Measurements from ENCODE around the gene NRDC.

The NRDC gene, protein sequence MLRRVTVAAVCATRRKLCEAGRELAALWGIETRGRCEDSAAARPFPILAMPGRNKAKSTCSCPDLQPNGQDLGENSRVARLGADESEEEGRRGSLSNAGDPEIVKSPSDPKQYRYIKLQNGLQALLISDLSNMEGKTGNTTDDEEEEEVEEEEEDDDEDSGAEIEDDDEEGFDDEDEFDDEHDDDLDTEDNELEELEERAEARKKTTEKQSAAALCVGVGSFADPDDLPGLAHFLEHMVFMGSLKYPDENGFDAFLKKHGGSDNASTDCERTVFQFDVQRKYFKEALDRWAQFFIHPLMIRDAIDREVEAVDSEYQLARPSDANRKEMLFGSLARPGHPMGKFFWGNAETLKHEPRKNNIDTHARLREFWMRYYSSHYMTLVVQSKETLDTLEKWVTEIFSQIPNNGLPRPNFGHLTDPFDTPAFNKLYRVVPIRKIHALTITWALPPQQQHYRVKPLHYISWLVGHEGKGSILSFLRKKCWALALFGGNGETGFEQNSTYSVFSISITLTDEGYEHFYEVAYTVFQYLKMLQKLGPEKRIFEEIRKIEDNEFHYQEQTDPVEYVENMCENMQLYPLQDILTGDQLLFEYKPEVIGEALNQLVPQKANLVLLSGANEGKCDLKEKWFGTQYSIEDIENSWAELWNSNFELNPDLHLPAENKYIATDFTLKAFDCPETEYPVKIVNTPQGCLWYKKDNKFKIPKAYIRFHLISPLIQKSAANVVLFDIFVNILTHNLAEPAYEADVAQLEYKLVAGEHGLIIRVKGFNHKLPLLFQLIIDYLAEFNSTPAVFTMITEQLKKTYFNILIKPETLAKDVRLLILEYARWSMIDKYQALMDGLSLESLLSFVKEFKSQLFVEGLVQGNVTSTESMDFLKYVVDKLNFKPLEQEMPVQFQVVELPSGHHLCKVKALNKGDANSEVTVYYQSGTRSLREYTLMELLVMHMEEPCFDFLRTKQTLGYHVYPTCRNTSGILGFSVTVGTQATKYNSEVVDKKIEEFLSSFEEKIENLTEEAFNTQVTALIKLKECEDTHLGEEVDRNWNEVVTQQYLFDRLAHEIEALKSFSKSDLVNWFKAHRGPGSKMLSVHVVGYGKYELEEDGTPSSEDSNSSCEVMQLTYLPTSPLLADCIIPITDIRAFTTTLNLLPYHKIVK

DNA sequence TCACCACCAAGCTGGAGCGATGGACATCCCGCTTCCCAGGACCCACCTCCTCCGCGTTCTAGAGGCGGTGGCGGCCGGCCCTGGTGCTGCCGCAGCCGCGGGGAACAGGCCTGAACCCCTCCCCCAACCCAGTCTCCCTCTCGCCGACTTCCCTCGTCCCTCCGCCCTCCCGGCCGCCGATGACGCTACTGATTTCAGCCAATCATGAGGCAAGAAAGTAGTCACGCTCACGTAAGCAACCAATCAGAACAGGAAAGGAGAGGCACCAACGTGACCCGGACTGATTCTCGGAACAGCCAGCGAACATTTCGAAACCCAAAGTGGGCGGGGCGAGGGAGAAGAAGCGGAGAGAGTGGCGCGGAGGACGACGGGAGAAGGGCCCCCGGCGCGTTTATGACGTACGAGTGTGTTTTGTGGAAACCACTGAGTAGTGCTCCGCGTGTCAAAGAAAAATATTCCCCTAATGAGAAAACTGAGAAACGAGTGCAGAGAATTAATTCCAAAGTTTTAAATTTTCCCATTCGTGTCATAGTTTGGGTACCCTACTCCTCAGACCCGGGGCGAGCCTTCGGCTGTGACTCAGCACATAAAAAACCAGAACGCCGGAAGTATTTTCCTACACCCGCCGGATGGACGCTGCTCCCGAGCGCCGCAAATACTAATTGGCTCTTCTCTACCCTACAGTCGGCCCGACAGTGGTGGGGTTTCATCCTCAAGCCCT, at the start of gene NRDC:
TSS of gene NRDC (minus strand) at position 112 of the 721 bp plus-strand sequence. CDS start 112 bp downstream, outside the sequence.
- no peak for TF ChIP-seq EZH2phosphoT487 (IDR thresholded peaks at IDR 0.05; ENCODE audit: borderline replicate concordance)
- TF ChIP-seq, protein P1, sequence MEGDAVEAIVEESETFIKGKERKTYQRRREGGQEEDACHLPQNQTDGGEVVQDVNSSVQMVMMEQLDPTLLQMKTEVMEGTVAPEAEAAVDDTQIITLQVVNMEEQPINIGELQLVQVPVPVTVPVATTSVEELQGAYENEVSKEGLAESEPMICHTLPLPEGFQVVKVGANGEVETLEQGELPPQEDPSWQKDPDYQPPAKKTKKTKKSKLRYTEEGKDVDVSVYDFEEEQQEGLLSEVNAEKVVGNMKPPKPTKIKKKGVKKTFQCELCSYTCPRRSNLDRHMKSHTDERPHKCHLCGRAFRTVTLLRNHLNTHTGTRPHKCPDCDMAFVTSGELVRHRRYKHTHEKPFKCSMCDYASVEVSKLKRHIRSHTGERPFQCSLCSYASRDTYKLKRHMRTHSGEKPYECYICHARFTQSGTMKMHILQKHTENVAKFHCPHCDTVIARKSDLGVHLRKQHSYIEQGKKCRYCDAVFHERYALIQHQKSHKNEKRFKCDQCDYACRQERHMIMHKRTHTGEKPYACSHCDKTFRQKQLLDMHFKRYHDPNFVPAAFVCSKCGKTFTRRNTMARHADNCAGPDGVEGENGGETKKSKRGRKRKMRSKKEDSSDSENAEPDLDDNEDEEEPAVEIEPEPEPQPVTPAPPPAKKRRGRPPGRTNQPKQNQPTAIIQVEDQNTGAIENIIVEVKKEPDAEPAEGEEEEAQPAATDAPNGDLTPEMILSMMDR (conservative IDR thresholded peaks at IDR 0.05; ENCODE audit: low read length), result no peak
- Histone ChIP-seq H2AFZ (ENCODE audit: low read length) (peak within 1 kb of the TSS; percentile 86), H3K9me2 (replicated peaks; ENCODE audit: low read depth, low read length) (no peaks in the 10 kb centered on the region), H3F3A (ENCODE audit: low read depth) (no peaks in the 10 kb centered on the region), H4K20me1 (ENCODE audit: insufficient read depth, low read length, poor library complexity, severe bottlenecking) (peaks cover 33% of the 10 kb centered on the region), H3K4me1 (ENCODE audit: insufficient read depth, low read length, poor library complexity, severe bottlenecking) (peaks cover 38% of the 10 kb centered on the region), H3K4me3 (ENCODE audit: low read length, poor library complexity, severe bottlenecking) (peak within 1 kb of the TSS; percentile 93), H3K9me3 (ENCODE audit: insufficient read depth, low read depth, low read length) (no peaks in the 10 kb centered on the region), H3K79me2 (ENCODE audit: insufficient read depth, low read length) (peaks cover 47% of the 10 kb centered on the region), H3K4me2 (ENCODE audit: low read depth, low read length, poor library complexity, severe bottlenecking) (peak within 1 kb of the TSS; percentile 93), H3K27me3 (ENCODE audit: insufficient read depth, low read length, poor library complexity, severe bottlenecking) (peaks cover 32% of the 10 kb centered on the region), H3K36me3 (ENCODE audit: insufficient read depth, low read length) (no peaks in the 10 kb centered on the region), H3K9ac (ENCODE audit: low read depth, low read length, poor library complexity, severe bottlenecking) (peak within 1 kb of the TSS; percentile 98)

DNA sequence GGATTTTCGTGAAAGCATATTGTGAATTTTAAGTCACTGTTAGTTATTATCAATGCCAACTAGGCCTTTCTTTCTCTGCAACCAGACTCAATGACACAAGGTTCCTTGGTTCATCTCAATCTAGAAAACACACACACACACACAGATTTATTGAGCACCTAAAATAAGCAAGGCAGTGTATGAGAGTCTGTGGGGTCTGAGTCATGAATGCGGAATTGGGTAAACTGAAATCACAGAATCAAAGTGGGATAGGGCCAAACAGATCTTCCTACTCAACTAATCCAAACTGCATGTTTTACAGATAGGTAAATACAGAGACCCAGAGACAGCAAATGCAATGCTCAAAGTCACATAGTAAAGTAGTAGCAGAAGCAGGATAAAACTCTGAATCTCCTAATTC, 48.5 kb upstream of the NRDC start:
- H3K4me3 ChIP-seq (ENCODE audit: low read length, poor library complexity, severe bottlenecking), result no peak overlapping the region
- no peaks in the 10 kb centered on the region for H3K79me2 ChIP-seq (ENCODE audit: insufficient read depth, low read length)
- no peaks in the 10 kb centered on the region for H3K4me1 ChIP-seq (ENCODE audit: insufficient read depth, low read length, poor library complexity, severe bottlenecking)
- H3K4me2 ChIP-seq (ENCODE audit: low read depth, low read length, poor library complexity, severe bottlenecking), result no peak overlapping the region
- no peaks in the 10 kb centered on the region for H3K9me2 ChIP-seq (replicated peaks; ENCODE audit: low read depth, low read length)
- no peak overlapping the region for H3K9ac ChIP-seq (ENCODE audit: low read depth, low read length, poor library complexity, severe bottlenecking)
- no peaks in the 10 kb centered on the region for H4K20me1 ChIP-seq (ENCODE audit: insufficient read depth, low read length, poor library complexity, severe bottlenecking)
- H3K9me3 ChIP-seq (ENCODE audit: insufficient read depth, low read depth, low read length), result no peaks in the 10 kb centered on the region
- H3K27me3 ChIP-seq (ENCODE audit: insufficient read depth, low read length, poor library complexity, severe bottlenecking), result no peaks in the 10 kb centered on the region
- H3K36me3 ChIP-seq (ENCODE audit: insufficient read depth, low read length), result no peaks in the 10 kb centered on the region
- no peaks in the 10 kb centered on the region for H3F3A ChIP-seq (ENCODE audit: low read depth)
- H2AFZ ChIP-seq (ENCODE audit: low read length), result no peak overlapping the region
- TF ChIP-seq, protein P1 (conservative IDR thresholded peaks at IDR 0.05; ENCODE audit: low read length), result no peak
- no peak for TF ChIP-seq EZH2phosphoT487 (IDR thresholded peaks at IDR 0.05; ENCODE audit: borderline replicate concordance)
